Breast epithelium (tissue), 4 donors: ENCODE measurements around the gene CCL17. TPM values are rescaled to one million over a fixed set of nuclear protein-coding genes. Genes with fewer than 3 reads are reported as not detected.
A peak's percentile ranks its signal among the peaks of the same experiment; 100 is the strongest.

Experiments
- DNase-seq, 2 donors: peaks; one replicate each; pipeline ENCODE4 v3.0.0-alpha.2; 2019; ENCODE audit warnings: low spot score in 2 of 2
- H3K27ac ChIP-seq, 2 donors: fragments of 200-600 bp; sonication (generic) in 1 of 2; one replicate each; pipeline ENCODE4 v1.5.1; 2016 to 2019; ENCODE audit warnings: mild to moderate bottlenecking in 1 of 2
- H3K27me3 ChIP-seq, 2 donors: fragments of 200-600 bp; sonication (generic) in 1 of 2; one replicate each; pipeline versions ENCODE4 v1.5.1 to v1.6.0; 2017 to 2019; ENCODE audit warnings: control low read depth in 1 of 2, mild to moderate bottlenecking in 1 of 2
- H3K36me3 ChIP-seq: fragments of 200-600 bp; one replicate; pipeline ENCODE4 v1.5.1; 2019
- H3K4me1 ChIP-seq, 2 donors: fragments of 200-600 bp; sonication (generic); one replicate each; pipeline ENCODE4 v1.5.1; 2016 to 2019; ENCODE audit warnings: control low read depth in 1 of 2
- H3K4me3 ChIP-seq, 3 donors: fragments of 200-600 bp; sonication (generic); 1 replicate in 2 of 3; 2 replicates in 1 of 3; pipeline ENCODE4 v1.5.1; 2016 to 2019; ENCODE audit warnings: mild to moderate bottlenecking in 3 of 3, moderate library complexity in 2 of 3
- H3K9me3 ChIP-seq, 2 donors: fragments of 200-600 bp; sonication (generic) in 1 of 2; one replicate each; pipeline ENCODE4 v1.5.1; 2016 to 2019; ENCODE audit warnings: control low read depth in 1 of 2
- CTCF ChIP-seq, 3 donors: fragments of 450-650 bp; IDR thresholded peaks; one replicate each; pipeline ENCODE4 v1.5.1; 2016 to 2017; ENCODE audit warnings: antibody characterized with exemption in 3 of 3, mild to moderate bottlenecking in 3 of 3, moderate library complexity in 3 of 3
- POLR2A ChIP-seq: fragments of 450-650 bp; IDR thresholded peaks from one replicate; pipeline ENCODE4 v1.6.1; 2016; ENCODE audit warnings: antibody characterized with exemption, mild to moderate bottlenecking, moderate library complexity
- POLR2AphosphoS5 ChIP-seq, 3 donors: sonication (generic); formaldehyde crosslinking; IDR thresholded peaks; one replicate each; pipeline ENCODE4 v1.6.1; 2017; ENCODE audit warnings: antibody characterized with exemption in 3 of 3
- intact Hi-C: fragments of 100-400 bp; cut with DNase I; formaldehyde crosslinking; loops from one replicate; pipeline ENCODE4 v1.15.1; 2023; ENCODE audit warnings: low total_unique reads
- total RNA-seq, 3 donors: library from RNA; depleted of rRNA; stranded (reverse); fragments of >200 nt; gene quantifications; one replicate each; pipeline ENCODE4 v1.1.0, GENCODE V29; 2016

CCL17 gene
- total RNA-seq, 3 donors from 2014 or later, result not detected

DNA sequence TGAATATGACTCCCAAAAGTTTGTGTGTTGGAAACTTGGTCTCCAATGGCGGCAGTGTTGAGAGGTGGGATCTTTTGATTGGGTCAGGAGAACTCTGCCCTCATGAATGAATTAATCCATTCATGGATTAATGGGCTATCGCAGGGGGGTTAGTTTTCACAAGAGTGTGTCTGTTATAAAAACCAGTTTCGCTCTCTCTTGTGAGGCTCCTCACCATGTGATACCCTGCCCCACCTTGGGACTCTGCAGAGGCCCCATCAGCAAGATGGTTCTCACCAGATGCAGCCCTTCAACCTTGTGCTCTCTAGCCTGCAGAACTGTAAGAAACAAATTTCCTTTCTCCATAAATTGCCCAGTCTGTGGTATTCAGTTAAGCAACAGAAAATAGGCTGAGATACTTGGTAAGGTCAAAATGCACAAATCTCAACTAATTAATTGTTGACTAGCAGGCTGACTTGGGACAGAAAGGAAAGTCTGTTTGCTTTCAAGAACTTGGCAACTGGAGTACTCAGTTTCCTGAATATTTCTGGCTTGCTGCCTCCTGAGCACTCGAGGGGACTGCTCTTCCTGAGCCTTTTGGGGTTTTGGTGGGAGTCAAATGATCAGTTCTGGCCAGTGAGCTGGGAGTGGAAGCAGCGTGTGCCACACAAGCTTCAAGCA, 13.8 kb upstream of the CCL17 start:
- no peak for DNase-seq
- H3K27ac ChIP-seq, result peak overlapping the region; percentile 16 to 83
- TF ChIP-seq CTCF (IDR thresholded peaks at IDR 0.05) (no peak), POLR2AphosphoS5 (IDR thresholded peaks at IDR 0.05) (no peak), POLR2A (no peak)
- no peaks in the 10 kb centered on the region for H3K36me3 ChIP-seq
- peaks cover 5 to 11% of the 10 kb centered on the region in 2 donors for H3K4me1 ChIP-seq
- no peak overlapping the region for H3K4me3 ChIP-seq
- no peaks in the 10 kb centered on the region for H3K9me3 ChIP-seq
- H3K27me3 ChIP-seq, result no peaks in the 10 kb centered on the region
- intact Hi-C loops, result no loop called here

GRCh38 chr16:57391300-57391699, 13.3 kb upstream of the CCL17 start:
- H3K27ac ChIP-seq, result peak overlapping the region; percentile 16 to 83
- intact Hi-C loops, result no loop called here

DNA sequence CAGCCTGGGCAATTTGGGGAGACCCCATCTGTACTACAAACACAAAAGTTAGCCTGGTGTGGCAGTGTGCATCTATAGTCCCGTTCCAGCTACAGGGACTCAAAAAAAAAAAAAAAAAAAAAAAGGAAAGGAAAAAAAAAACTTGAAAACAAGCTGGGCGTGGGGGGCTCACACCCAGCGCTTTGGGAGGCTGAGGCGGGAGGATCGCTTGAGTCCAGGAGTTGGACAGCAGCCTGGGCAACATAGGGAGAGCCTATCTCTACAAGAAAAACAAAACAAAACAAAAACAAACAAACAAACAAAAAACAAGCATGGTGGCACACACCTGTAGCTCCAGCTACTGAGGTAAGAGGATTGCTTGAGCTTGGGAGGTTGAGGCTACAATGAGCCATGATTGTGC, 12.9 kb upstream of the CCL17 start:
- peaks cover under 1 to 11% of the 10 kb centered on the region in 2 donors for H3K4me1 ChIP-seq
- peak overlapping the region in 1 of 2 donors; percentile 83 for H3K27ac ChIP-seq
- no peak for DNase-seq
- H3K27me3 ChIP-seq, result no peaks in the 10 kb centered on the region
- intact Hi-C loops, result no loop called here
- H3K9me3 ChIP-seq, result no peaks in the 10 kb centered on the region
- H3K36me3 ChIP-seq, result no peaks in the 10 kb centered on the region
- H3K4me3 ChIP-seq, result no peak overlapping the region
- no peak for TF ChIP-seq POLR2AphosphoS5 (IDR thresholded peaks at IDR 0.05)
- TF ChIP-seq POLR2A, result no peak
- no peak for TF ChIP-seq CTCF (IDR thresholded peaks at IDR 0.05)

More at GRCh38 chr16:57391300-57391699, 13.3 kb upstream of the CCL17 start:
- Histone ChIP-seq H3K36me3 (no peaks in the 10 kb centered on the region), H3K4me3 (no peak overlapping the region), H3K9me3 (no peaks in the 10 kb centered on the region), H3K27me3 (no peaks in the 10 kb centered on the region), H3K4me1 (peaks cover 4 to 11% of the 10 kb centered on the region in 2 donors)
- DNase-seq, result no peak
- TF ChIP-seq POLR2A (no peak), CTCF (IDR thresholded peaks at IDR 0.05) (no peak), POLR2AphosphoS5 (IDR thresholded peaks at IDR 0.05) (no peak)

- intact Hi-C loops, result no loop called here
- H3K9me3 ChIP-seq, result no peaks in the 10 kb centered on the region
- H3K4me3 ChIP-seq, result no peak overlapping the region
- no peaks in the 10 kb centered on the region for H3K36me3 ChIP-seq
- peak overlapping the region; percentile 78 to 83 for H3K27ac ChIP-seq
- peak; percentile 69 to 81 for DNase-seq
- peaks cover 0 to 11% of the 10 kb centered on the region in 2 donors for H3K4me1 ChIP-seq
- TF ChIP-seq POLR2AphosphoS5 (IDR thresholded peaks at IDR 0.05) (peak in 1 of 3 donors; percentile 59), CTCF (IDR thresholded peaks at IDR 0.05) (no peak)
- H3K27me3 ChIP-seq, result no peaks in the 10 kb centered on the region
Observed at GRCh38 chr16:57392694-57393093, 11.9 kb upstream of the CCL17 start.

- no peaks in the 10 kb centered on the region for H3K36me3 ChIP-seq
- peak; percentile 30 to 75 (median 43) for TF ChIP-seq POLR2AphosphoS5 (IDR thresholded peaks at IDR 0.05)
- no peak for TF ChIP-seq POLR2A
- peak; percentile 78 to 87 for DNase-seq
Observed at GRCh38 chr16:57394444-57394843, 10.1 kb upstream of the CCL17 start.

More at GRCh38 chr16:57394444-57394843, 10.1 kb upstream of the CCL17 start:
- Histone ChIP-seq H3K27me3 (no peaks in the 10 kb centered on the region), H3K9me3 (no peaks in the 10 kb centered on the region), H3K27ac (peak overlapping the region; percentile 71 to 83), H3K4me3 (no peak overlapping the region), H3K4me1 (peaks cover 0 to 7% of the 10 kb centered on the region in 2 donors)
- intact Hi-C loops, result no loop called here
